ENCODE data around the gene TMEM31. TPM values are rescaled to one million over a fixed set of nuclear protein-coding genes. Genes with fewer than 3 reads are reported as not detected.

The TMEM31 gene
- total RNA-seq, 1 donor from 2014 or later: not detected

DNA sequence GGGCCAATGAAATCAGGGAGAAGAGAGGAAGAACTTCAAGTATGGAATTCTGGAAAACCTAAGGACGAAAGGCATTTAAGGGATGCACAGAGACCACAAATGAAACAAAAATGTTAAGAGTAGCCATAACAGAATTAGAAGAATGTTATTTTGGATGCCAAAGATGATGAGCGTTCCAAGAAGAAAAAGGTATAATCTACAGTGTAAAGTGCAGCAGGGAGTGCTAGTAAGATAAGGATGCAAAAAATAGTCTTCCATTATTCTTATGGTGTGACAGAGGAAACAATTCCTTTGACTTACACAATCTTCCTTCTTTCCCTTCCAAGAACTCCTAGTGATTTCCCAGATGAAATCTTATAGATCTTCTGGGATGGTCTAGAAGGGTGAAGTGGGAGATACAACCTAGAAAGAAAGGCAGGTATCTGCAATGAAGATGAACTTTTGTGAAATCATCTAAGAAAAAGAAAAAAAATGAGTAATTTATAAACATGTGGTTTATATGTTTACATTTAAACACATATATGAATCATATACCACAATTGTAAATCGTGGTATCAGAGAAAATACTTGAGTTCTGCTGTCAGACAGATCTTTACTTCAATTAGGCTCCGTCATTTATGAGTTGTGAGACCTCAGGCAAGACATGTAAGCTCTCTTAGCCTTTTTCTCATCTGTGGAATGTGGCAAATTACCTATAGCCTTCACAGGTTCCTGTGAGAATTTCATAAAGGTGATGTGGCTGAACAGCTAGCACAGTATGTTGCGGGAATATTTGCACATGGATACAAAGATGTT, 32.3 kb upstream of the TMEM31 start:
- Histone ChIP-seq H3K27me3 (ENCODE audit: control insufficient read depth, insufficient read depth, low read length) (no peaks in the 10 kb centered on the region), H3K36me3 (ENCODE audit: control insufficient read depth, insufficient read depth, low read length) (peaks cover 1% of the 10 kb centered on the region), H3K4me3 (ENCODE audit: low read depth, low read length) (no peak overlapping the region)
- no peak for FAIRE-seq
- TF ChIP-seq, protein P1, sequence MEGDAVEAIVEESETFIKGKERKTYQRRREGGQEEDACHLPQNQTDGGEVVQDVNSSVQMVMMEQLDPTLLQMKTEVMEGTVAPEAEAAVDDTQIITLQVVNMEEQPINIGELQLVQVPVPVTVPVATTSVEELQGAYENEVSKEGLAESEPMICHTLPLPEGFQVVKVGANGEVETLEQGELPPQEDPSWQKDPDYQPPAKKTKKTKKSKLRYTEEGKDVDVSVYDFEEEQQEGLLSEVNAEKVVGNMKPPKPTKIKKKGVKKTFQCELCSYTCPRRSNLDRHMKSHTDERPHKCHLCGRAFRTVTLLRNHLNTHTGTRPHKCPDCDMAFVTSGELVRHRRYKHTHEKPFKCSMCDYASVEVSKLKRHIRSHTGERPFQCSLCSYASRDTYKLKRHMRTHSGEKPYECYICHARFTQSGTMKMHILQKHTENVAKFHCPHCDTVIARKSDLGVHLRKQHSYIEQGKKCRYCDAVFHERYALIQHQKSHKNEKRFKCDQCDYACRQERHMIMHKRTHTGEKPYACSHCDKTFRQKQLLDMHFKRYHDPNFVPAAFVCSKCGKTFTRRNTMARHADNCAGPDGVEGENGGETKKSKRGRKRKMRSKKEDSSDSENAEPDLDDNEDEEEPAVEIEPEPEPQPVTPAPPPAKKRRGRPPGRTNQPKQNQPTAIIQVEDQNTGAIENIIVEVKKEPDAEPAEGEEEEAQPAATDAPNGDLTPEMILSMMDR (IDR thresholded peaks at IDR 0.05; ENCODE audit: insufficient read depth, low read length, severe bottlenecking): no peak
- peak; percentile 34 for DNase-seq (ENCODE audit: low read depth)

DNA sequence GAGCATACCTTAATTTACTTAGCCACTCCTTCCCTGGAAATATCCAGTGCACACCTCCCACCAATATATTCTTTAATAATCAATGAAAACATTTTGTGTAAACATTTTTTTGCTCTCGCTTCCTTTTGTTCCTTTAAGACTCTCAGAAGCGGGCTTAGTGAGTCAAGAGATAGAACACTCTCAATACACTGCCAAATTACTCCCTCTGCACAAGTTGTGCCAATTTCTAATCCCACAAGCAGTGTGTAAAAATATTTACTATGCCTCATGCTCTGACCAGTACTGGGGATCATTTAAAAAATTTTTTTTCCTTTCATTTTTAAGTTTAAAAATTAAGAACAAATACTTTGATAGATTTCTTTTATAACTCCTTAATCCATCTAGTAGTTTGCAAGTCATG, 29.3 kb upstream of the TMEM31 start:
- FAIRE-seq (no peak), DNase-seq (ENCODE audit: low read depth) (no peak)
- Histone ChIP-seq H3K27me3 (ENCODE audit: control insufficient read depth, insufficient read depth, low read length) (no peaks in the 10 kb centered on the region), H3K4me3 (ENCODE audit: low read depth, low read length) (no peak overlapping the region), H3K36me3 (ENCODE audit: control insufficient read depth, insufficient read depth, low read length) (peaks cover 4% of the 10 kb centered on the region)
- TF ChIP-seq, protein P1 (IDR thresholded peaks at IDR 0.05; ENCODE audit: insufficient read depth, low read length, severe bottlenecking): no peak

DNA sequence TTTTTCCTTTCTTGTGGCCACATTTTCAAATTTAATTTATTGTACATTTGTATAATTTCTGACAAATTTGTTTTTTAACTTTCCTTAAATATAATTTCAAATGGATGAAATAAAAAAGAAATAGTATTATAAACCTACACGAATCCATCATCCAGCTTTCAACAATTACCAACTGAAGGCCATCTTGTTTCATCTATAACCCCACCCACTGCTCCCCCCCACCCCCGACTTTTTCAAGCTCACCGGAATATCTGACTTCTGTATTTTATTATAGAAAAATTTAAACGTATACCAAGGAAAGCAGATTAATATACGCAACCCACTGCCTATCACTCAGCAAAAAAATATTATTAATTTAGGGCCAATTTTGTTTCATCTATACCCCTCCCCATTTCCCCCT, 25.3 kb upstream of the TMEM31 start:
- no peak for FAIRE-seq
- TF ChIP-seq, protein P1 (IDR thresholded peaks at IDR 0.05; ENCODE audit: insufficient read depth, low read length, severe bottlenecking): no peak
- peak overlapping the region; percentile 69 for H3K4me3 ChIP-seq (ENCODE audit: low read depth, low read length)

GRCh38 chrX:103686199-103687072, 24.3 kb upstream of the TMEM31 start, which contains the start of gene MORF4L2:
MORF4L2 (minus strand) TSS chrX:103686699; CDS start chrX:103677027, 9,672 bp downstream.
- DNase-seq (ENCODE audit: low read depth) (peak; percentile 95), FAIRE-seq (peak; percentile 93)
- TF ChIP-seq, protein P1 (IDR thresholded peaks at IDR 0.05; ENCODE audit: insufficient read depth, low read length, severe bottlenecking): no peak
- peak within 1 kb of the TSS; percentile 69 for H3K4me3 ChIP-seq (ENCODE audit: low read depth, low read length)
- H3K27me3 ChIP-seq (ENCODE audit: control insufficient read depth, insufficient read depth, low read length): no peaks in the 10 kb centered on the region
- H3K36me3 ChIP-seq (ENCODE audit: control insufficient read depth, insufficient read depth, low read length): peaks cover 3% of the 10 kb centered on the region

More for the DNA sequence above, 25.3 kb upstream of the TMEM31 start:
- DNase-seq (ENCODE audit: low read depth): no peak
- peaks cover 3% of the 10 kb centered on the region for H3K36me3 ChIP-seq (ENCODE audit: control insufficient read depth, insufficient read depth, low read length)
- no peaks in the 10 kb centered on the region for H3K27me3 ChIP-seq (ENCODE audit: control insufficient read depth, insufficient read depth, low read length)

DNA sequence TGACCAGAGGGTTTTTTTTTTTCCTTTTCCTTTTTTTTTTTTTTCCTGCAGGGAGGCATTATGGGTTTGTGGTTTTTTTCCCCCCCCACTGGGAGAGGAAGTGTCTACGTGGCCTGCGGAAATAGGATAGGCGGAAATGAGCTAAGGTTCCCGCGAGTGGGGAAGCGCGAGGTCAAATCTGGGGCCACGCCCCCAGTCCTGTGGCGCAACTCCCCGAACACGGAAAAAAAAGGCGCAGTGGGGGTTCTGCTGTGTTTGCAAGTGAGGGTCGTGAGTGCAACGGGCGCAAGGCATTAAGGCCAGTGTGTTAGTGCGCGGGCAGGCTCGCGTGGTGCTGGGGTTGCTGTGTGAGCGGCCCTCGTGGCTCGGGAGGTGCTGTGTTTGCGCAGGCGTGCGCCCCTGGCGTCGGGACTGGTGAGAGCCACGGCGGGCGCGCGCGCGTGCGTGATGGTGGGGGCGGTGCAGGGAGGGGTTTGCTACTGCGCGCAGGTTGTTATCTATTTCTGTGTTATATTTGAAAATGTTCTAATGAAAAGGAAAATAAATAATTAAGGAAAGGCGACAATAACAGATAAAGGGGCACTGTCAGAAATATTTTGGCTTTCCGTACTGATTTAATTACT, 23.5 kb upstream of the TMEM31 start:
- H3K4me3 ChIP-seq (ENCODE audit: low read depth, low read length): peak overlapping the region; percentile 63
- FAIRE-seq: no peak
- peaks cover 3% of the 10 kb centered on the region for H3K36me3 ChIP-seq (ENCODE audit: control insufficient read depth, insufficient read depth, low read length)
- no peaks in the 10 kb centered on the region for H3K27me3 ChIP-seq (ENCODE audit: control insufficient read depth, insufficient read depth, low read length)
- TF ChIP-seq, protein P1 (IDR thresholded peaks at IDR 0.05; ENCODE audit: insufficient read depth, low read length, severe bottlenecking): peak; percentile 55
- peak; percentile 46 for DNase-seq (ENCODE audit: low read depth)
